GM21723 (cell line): ENCODE measurements around the gene DCUN1D1.

Source experiments
- ATAC-seq: cut with Tn5 transposase; IDR thresholded peaks from one replicate; pipeline ENCODE4 v1.9.1; 2021; ENCODE audit warnings: mild to moderate bottlenecking, moderate library complexity; ENCODE audit not compliant: unreplicated experiment

The DCUN1D1 gene

GRCh38 chr3:182902236-182902635, 78.1 kb downstream of the DCUN1D1 start:
- ATAC-seq, result no peak

GRCh38 chr3:182896553-182896952, 83.8 kb downstream of the DCUN1D1 start:
- no peak for ATAC-seq

- no peak for ATAC-seq
Measured at GRCh38 chr3:182895513-182896112, 84.7 kb downstream of the DCUN1D1 start.

GRCh38 chr3:182892226-182892625, 88.1 kb downstream of the DCUN1D1 start:
- no peak for ATAC-seq

GRCh38 chr3:182891364-182891763, 89.0 kb downstream of the DCUN1D1 start:
- ATAC-seq, result no peak

GRCh38 chr3:182889948-182890629, 90.2 kb downstream of the DCUN1D1 start:
- no peak for ATAC-seq
